H1 (cell line): ENCODE data around the gene ELFN1. TPM values are rescaled to one million over a fixed set of nuclear protein-coding genes. Genes with fewer than 3 reads are reported as not detected.

Source experiments
- CTCF ChIA-PET: fragments of 300-600 bp; sonication (Branson Sonifier 250); formaldehyde crosslinking; loops from one replicate; lab custom pipeline; 2021; ENCODE audit not compliant: partially characterized antibody; lab: Charles Lee
- POLR2A ChIA-PET: fragments of 300-600 bp; sonication (Branson Sonifier 250); formaldehyde crosslinking; loops from one replicate; lab custom pipeline; 2021; ENCODE audit warnings: inconsistent platforms; ENCODE audit not compliant: partially characterized antibody; lab: Charles Lee
- DNase-seq, 2 experiments: peaks; one replicate each; pipeline versions ENCODE4 v3.0.0 to v3.0.0-alpha.2; 2010 to 2022; ENCODE audit warnings: low spot score in 2 of 2, low read depth in 1 of 2, mixed read lengths in 1 of 2
- FAIRE-seq: peaks from 2 replicates; lab custom pipeline; 2011; peaks lifted over from hg19 to GRCh38; lab: Jason Lieb, UNC
- H2AFZ ChIP-seq: 2 replicates; pipeline ENCODE4 v1.8.1; 2012; ENCODE audit warnings: low read length, inconsistent platforms
- H2AK5ac ChIP-seq: 2 replicates; pipeline ENCODE4 v1.6.1; 2013; ENCODE audit warnings: low read depth, low read length
- H2BK120ac ChIP-seq: replicated peaks from 2 replicates; pipeline ENCODE3; 2013; ENCODE audit warnings: low read depth, low read length, inconsistent platforms
- H2BK12ac ChIP-seq: 2 replicates; pipeline ENCODE4 v1.6.1; 2013; ENCODE audit warnings: low read depth, low read length
- H2BK15ac ChIP-seq: 2 replicates; pipeline ENCODE4 v1.6.1; 2013; ENCODE audit warnings: low read length
- H2BK20ac ChIP-seq: 2 replicates; pipeline ENCODE4 v1.6.1; 2013; ENCODE audit warnings: low read length
- H2BK5ac ChIP-seq: 2 replicates; pipeline ENCODE4 v1.6.1; 2013; ENCODE audit warnings: low read depth, low read length
- H3K14ac ChIP-seq: 2 replicates; pipeline ENCODE4 v1.6.1; 2013; ENCODE audit warnings: inconsistent platforms; ENCODE audit not compliant: insufficient read length
- H3K18ac ChIP-seq: 2 replicates; pipeline ENCODE4 v1.6.1; 2013; ENCODE audit warnings: low read length; ENCODE audit errors: extremely low read depth
- H3K23ac ChIP-seq: 2 replicates; pipeline ENCODE4 v1.6.1; 2013; ENCODE audit warnings: inconsistent platforms; ENCODE audit not compliant: insufficient read length
- H3K23me2 ChIP-seq: 2 replicates; pipeline ENCODE4 v1.6.1; 2013; ENCODE audit warnings: low read depth, low read length
- H3K27ac ChIP-seq: 2 replicates; pipeline ENCODE4 v1.6.1; 2011; ENCODE audit warnings: low read depth, low read length, inconsistent platforms
- H3K27me3 ChIP-seq, 4 experiments: replicated peaks in 1 of 4; 1 replicate in 1 of 4; 2 replicates in 3 of 4; pipeline versions ENCODE4 v1.6.1 to v1.8.1; 2011 to 2013; ENCODE audit warnings: low read length in 3 of 4, mild to moderate bottlenecking in 3 of 4, inconsistent platforms in 2 of 4, mixed read lengths in 2 of 4, moderate library complexity in 1 of 4; ENCODE audit not compliant: control insufficient read depth in 3 of 4, insufficient read depth in 3 of 4; ENCODE audit errors: extremely low read depth in 1 of 4
- H3K36me3 ChIP-seq, 4 experiments: 2 replicates each; pipeline versions ENCODE4 v1.6.1 to v1.8.1; 2011 to 2013; ENCODE audit warnings: mild to moderate bottlenecking in 4 of 4, low read length in 3 of 4, moderate library complexity in 2 of 4, control low read depth in 1 of 4, inconsistent platforms in 1 of 4; ENCODE audit not compliant: insufficient read depth in 4 of 4, control insufficient read depth in 2 of 4
- H3K4ac ChIP-seq: replicated peaks from 2 replicates; pipeline ENCODE3; 2013; ENCODE audit warnings: low read length, low read depth, mixed read lengths, inconsistent platforms; ENCODE audit not compliant: insufficient read length
- H3K4me1 ChIP-seq, 4 experiments: replicated peaks in 1 of 4; 1 replicate in 1 of 4; 2 replicates in 3 of 4; pipeline versions ENCODE4 v1.6.1 to v1.8.1; 2011 to 2013; ENCODE audit warnings: low read length in 3 of 4, inconsistent platforms in 2 of 4, mixed read lengths in 1 of 4; ENCODE audit not compliant: insufficient read depth in 4 of 4, control insufficient read depth in 3 of 4
- H3K4me2 ChIP-seq, 2 experiments: 2 replicates each; pipeline versions ENCODE4 v1.6.1 to v1.8.1; 2011 to 2013; ENCODE audit warnings: low read depth in 2 of 2, low read length in 2 of 2, control low read depth in 1 of 2, inconsistent platforms in 1 of 2, mild to moderate bottlenecking in 1 of 2; ENCODE audit not compliant: insufficient read depth in 1 of 2
- H3K4me3 ChIP-seq, 4 experiments: fragments of 200-600, 300-600 bp in 1 of 4; sonication (generic), shearing (Covaris generic), sonication (Bioruptor Twin) in 1 of 4; 2 replicates each; pipeline versions ENCODE4 v1.5.1 to v1.8.1; 2011 to 2016; ENCODE audit warnings: low read length in 4 of 4, low read depth in 3 of 4, control low read depth in 2 of 4, inconsistent platforms in 2 of 4, mild to moderate bottlenecking in 2 of 4, mixed read lengths in 1 of 4, moderate library complexity in 1 of 4; ENCODE audit not compliant: insufficient read depth in 2 of 4; ENCODE audit errors: extremely low read depth in 1 of 4
- H3K56ac ChIP-seq: replicated peaks from 2 replicates; pipeline ENCODE3; 2013; ENCODE audit warnings: low read depth, mild to moderate bottlenecking, mixed read lengths, low read length, inconsistent platforms; ENCODE audit not compliant: insufficient read length
- H3K79me1 ChIP-seq: 2 replicates; pipeline ENCODE4 v1.6.1; 2013; ENCODE audit warnings: low read depth, low read length, control low read depth
- H3K79me2 ChIP-seq, 2 experiments: 2 replicates each; pipeline versions ENCODE4 v1.6.1 to v1.8.1; 2012 to 2013; ENCODE audit warnings: low read length in 2 of 2, mild to moderate bottlenecking in 2 of 2, inconsistent platforms in 1 of 2; ENCODE audit not compliant: insufficient read depth in 2 of 2, control insufficient read depth in 1 of 2
- H3K9ac ChIP-seq, 4 experiments: replicated peaks in 1 of 4; 1 replicate in 1 of 4; 2 replicates in 3 of 4; pipeline versions ENCODE4 v1.6.1 to v1.8.1; 2011 to 2013; ENCODE audit warnings: low read depth in 3 of 4, low read length in 3 of 4, control low read depth in 2 of 4, mild to moderate bottlenecking in 2 of 4, moderate library complexity in 2 of 4, inconsistent platforms in 1 of 4; ENCODE audit errors: extremely low read depth in 1 of 4
- H3K9me3 ChIP-seq, 2 experiments: 2 replicates each; pipeline versions ENCODE4 v1.6.1 to v1.8.1; 2012 to 2013; ENCODE audit warnings: mild to moderate bottlenecking in 2 of 2, moderate library complexity in 2 of 2, control low read depth in 1 of 2, inconsistent platforms in 1 of 2, low read depth in 1 of 2, low read length in 1 of 2, mixed read lengths in 1 of 2; ENCODE audit not compliant: insufficient read depth in 2 of 2
- H4K20me1 ChIP-seq, 2 experiments: replicated peaks in 1 of 2; 2 replicates each; pipeline versions ENCODE3 to v1.8.1; 2011 to 2013; ENCODE audit warnings: inconsistent platforms in 2 of 2, low read length in 2 of 2, mild to moderate bottlenecking in 1 of 2; ENCODE audit not compliant: insufficient read depth in 2 of 2, control insufficient read depth in 1 of 2
- H4K5ac ChIP-seq: 2 replicates; pipeline ENCODE4 v1.6.1; 2013; ENCODE audit warnings: low read length, low read depth, mixed read lengths, inconsistent platforms; ENCODE audit not compliant: insufficient read length
- H4K8ac ChIP-seq: 2 replicates; pipeline ENCODE4 v1.8.0; 2013; ENCODE audit warnings: mild to moderate bottlenecking, moderate library complexity, low read length, inconsistent platforms; ENCODE audit not compliant: insufficient read depth; ENCODE audit errors: extremely low read depth
- H4K91ac ChIP-seq: replicated peaks from 2 replicates; pipeline ENCODE3; 2013; ENCODE audit warnings: low read length, mixed read lengths, inconsistent platforms; ENCODE audit not compliant: insufficient read length
- MAFK ChIP-seq: IDR thresholded peaks from 2 replicates; pipeline ENCODE4 v1.6.1; 2012; ENCODE audit warnings: low read depth, mild to moderate bottlenecking, improper control_type of control experiment, low read length
- SIN3A ChIP-seq, 2 experiments: IDR thresholded peaks in 1 of 2; conservative IDR thresholded peaks in 1 of 2; 2 replicates each; pipeline ENCODE4 v1.6.1; 2011 to 2012; ENCODE audit warnings: low read length in 2 of 2, improper control_type of control experiment in 1 of 2, low read depth in 1 of 2, mild to moderate bottlenecking in 1 of 2
- SIRT6 ChIP-seq: IDR thresholded peaks from one replicate; pipeline ENCODE4 v1.7.1; 2012; ENCODE audit warnings: low read length, inconsistent platforms
- TAF1 ChIP-seq: IDR thresholded peaks from 2 replicates; pipeline ENCODE4 v1.6.1; 2011; ENCODE audit warnings: mild to moderate bottlenecking, low read depth, low read length
- TEAD4 ChIP-seq: IDR thresholded peaks from 2 replicates; pipeline ENCODE4 v1.6.1; 2012; ENCODE audit warnings: low read depth, low read length, inconsistent platforms, mixed read lengths
- WGBS, 2 experiments: shearing (Covaris generic) in 1 of 2; methylation state at CpG; one replicate each; pipeline versions ENCODE4 v1.1.6 to v1.1.7; 2013 to 2015; ENCODE audit warnings: low lambda C conversion rate in 2 of 2, mixed read lengths in 2 of 2, inconsistent platforms in 1 of 2, low coverage in 1 of 2, missing lambda C conversion rate in 1 of 2; ENCODE audit not compliant: insufficient replicate concordance in 2 of 2, insufficient coverage in 1 of 2, insufficient read length in 1 of 2; ENCODE audit errors: extremely low coverage in 1 of 2, missing lambda C conversion rate in 1 of 2; 5-methylcytosine and 5-hydroxymethylcytosine counted together
- polyA plus RNA-seq, 7 experiments: library from polyadenylated mRNA; depleted of rRNA in 3 of 7; stranded (reverse) in 5 of 7; unstranded in 2 of 7; fragments of >200 nt in 5 of 7; fragments of 200-250 nt in 2 of 7; gene quantifications; 1 replicate in 5 of 7; 2 replicates in 1 of 7; 4 replicates in 1 of 7; pipeline versions ENCODE4 v1.2.1 to v1.2.3, GENCODE V29; 2011 to 2013; ENCODE audit warnings: missing spikeins in 2 of 7, mixed read lengths in 2 of 7
- total RNA-seq: library from RNA; stranded (reverse); fragmentation: NEBNext Ultra II Directional; extraction: Animal tissue kit (Norgen Biotek cat#: 25700); gene quantifications from 2 replicates; pipeline ENCODE4 v1.2.1, GENCODE V29; 2021

ELFN1 gene
- total and polyA plus RNA-seq, 2 of the 8 experiments (the other 6 are each of a cell fraction or from before 2014, with no cell fraction given) = 2.0 to 4.5 TPM

- no peak overlapping the region for H3K14ac ChIP-seq
- H3K9me3 ChIP-seq = no peaks in the 10 kb centered on the region
- no peak overlapping the region for H4K91ac ChIP-seq
- no peak overlapping the region for H2BK5ac ChIP-seq
- H3K4me2 ChIP-seq = no peak overlapping the region
- no peak overlapping the region for H3K9ac ChIP-seq
- no peak overlapping the region for H2BK120ac ChIP-seq
- FAIRE-seq (no peak), DNase-seq (no peak)
- no peaks in the 10 kb centered on the region for H3K79me1 ChIP-seq
- H2BK15ac ChIP-seq = no peak overlapping the region
- H4K20me1 ChIP-seq = peaks cover 0 to 1% of the 10 kb centered on the region in 2 experiments
- no peak overlapping the region for H4K5ac ChIP-seq
- no peaks in the 10 kb centered on the region; the same call in 1 of the 2 replicates for H3K23me2 ChIP-seq
- no peaks in the 10 kb centered on the region for H3K79me2 ChIP-seq
- no peak overlapping the region for H2AK5ac ChIP-seq
- no peaks in the 10 kb centered on the region for H3K27me3 ChIP-seq
- WGBS, 2 experiments = 86% methylated on average over 6 of the region's 6 CpGs; no CpG with 5 or more reads in 1 of the 2 experiments
- H2BK12ac ChIP-seq = no peak overlapping the region
- H3K18ac ChIP-seq = no peak overlapping the region
- H3K4me1 ChIP-seq = no peaks in the 10 kb centered on the region
- H3K23ac ChIP-seq = no peak overlapping the region
- H2AFZ ChIP-seq = no peak overlapping the region
- TF ChIP-seq SIRT6 = no peak
- no peak for TF ChIP-seq SIN3A (conservative IDR thresholded peaks at IDR 0.05 in 1 of 2, IDR thresholded peaks at IDR 0.05 in 1 of 2; ENCODE audit: low read depth in 1 of 2, low read length in 2 of 2)
- TF ChIP-seq TEAD4 = no peak
- no peak for TF ChIP-seq MAFK
- TF ChIP-seq TAF1 = no peak
- H4K8ac ChIP-seq = no peak overlapping the region
- no peak overlapping the region for H3K56ac ChIP-seq
- CTCF ChIA-PET = interaction anchor here (0.6 to 7.5 kb wide), 5 partner anchors 12 to 393 kb away, joined by 3 to 65 read pairs (median 5); no protein-coding TSS in a partner anchor
- no peak overlapping the region for H3K4me3 ChIP-seq
- no peak overlapping the region for H2BK20ac ChIP-seq
- H3K4ac ChIP-seq = no peak overlapping the region
- no peak overlapping the region for H3K27ac ChIP-seq
- no peaks in the 10 kb centered on the region for H3K36me3 ChIP-seq
- POLR2A ChIA-PET = no interaction called here
Observed at GRCh38 chr7:1770331-1770730, 100.3 kb downstream of the ELFN1 start.
